Neural progenitor cell (in vitro differentiated cells): ENCODE data around the gene ZFPL1. TPM values are rescaled to one million over a fixed set of nuclear protein-coding genes. Genes with fewer than 3 reads are reported as not detected.
A peak's percentile ranks its signal among the peaks of the same experiment; 100 is the strongest.

ENCODE experiments used
- DNase-seq: peaks from one replicate; pipeline ENCODE4 v3.0.0-alpha.2; 2016; ENCODE audit warnings: low spot score
- H2AFZ ChIP-seq: fragments of 200-600 bp; sonication (generic); replicated peaks from 2 replicates; pipeline ENCODE4 v1.6.1; 2016; ENCODE audit warnings: antibody characterized with exemption
- H3F3A ChIP-seq: fragments of 200-600 bp; sonication (generic); 2 replicates; pipeline ENCODE4 v1.6.1; 2016; ENCODE audit warnings: antibody characterized with exemption, low read depth
- H3K27ac ChIP-seq: fragments of 200-600 bp; sonication (generic); 2 replicates; pipeline ENCODE4 v1.5.1; 2016; ENCODE audit warnings: mild to moderate bottlenecking
- H3K27me3 ChIP-seq: fragments of 200-600 bp; sonication (generic); 2 replicates; pipeline ENCODE4 v1.6.1; 2016; ENCODE audit warnings: mild to moderate bottlenecking, moderate library complexity
- H3K36me3 ChIP-seq: fragments of 200-600 bp; sonication (generic); 2 replicates; pipeline ENCODE4 v1.5.1; 2016
- H3K4me1 ChIP-seq: fragments of 200-600 bp; sonication (generic); 2 replicates; pipeline ENCODE4 v1.6.1; 2016; ENCODE audit warnings: mixed run types
- H3K4me2 ChIP-seq: fragments of 200-600 bp; sonication (generic); 2 replicates; pipeline ENCODE4 v1.6.1; 2016
- H3K4me3 ChIP-seq: fragments of 200-600 bp; sonication (generic); 2 replicates; pipeline ENCODE4 v1.5.1; 2016
- H3K79me2 ChIP-seq: fragments of 200-600 bp; sonication (generic); 2 replicates; pipeline ENCODE4 v1.6.1; 2016; ENCODE audit warnings: low read depth
- H3K9ac ChIP-seq: fragments of 200-600 bp; sonication (generic); 2 replicates; pipeline ENCODE4 v1.6.1; 2016
- H3K9me3 ChIP-seq: fragments of 200-600 bp; sonication (generic); 2 replicates; pipeline ENCODE4 v1.5.1; 2016; ENCODE audit warnings: low read depth
- H4K20me1 ChIP-seq: fragments of 200-600 bp; sonication (generic); 2 replicates; pipeline ENCODE4 v1.6.1; 2016; ENCODE audit warnings: low read depth
- H3K27ac Mint-ChIP-seq: 3 replicates; pipeline ENCODE4 v1.8.0; 2021; ENCODE audit warnings: mixed read lengths
- H3K27me3 Mint-ChIP-seq: 2 replicates; pipeline ENCODE4 v1.8.0; 2022; ENCODE audit warnings: low read depth, mild to moderate bottlenecking, inconsistent platforms, moderate library complexity, mixed read lengths; ENCODE audit not compliant: insufficient read depth
- H3K36me3 Mint-ChIP-seq: 3 replicates; pipeline ENCODE4 v1.8.0; 2021; ENCODE audit warnings: mixed read lengths
- H3K4me1 Mint-ChIP-seq: 3 replicates; pipeline ENCODE4 v1.8.0; 2021; ENCODE audit warnings: mixed read lengths
- H3K4me3 Mint-ChIP-seq: 3 replicates; pipeline ENCODE4 v1.8.0; 2021; ENCODE audit warnings: mild to moderate bottlenecking, moderate library complexity, mixed read lengths
- H3K9me3 Mint-ChIP-seq: 3 replicates; pipeline ENCODE4 v1.8.0; 2020; ENCODE audit warnings: mixed read lengths
- EZH2 ChIP-seq: fragments of 200-600 bp; sonication (generic); IDR thresholded peaks from 2 replicates; pipeline ENCODE4 v1.6.1; 2017; ENCODE audit warnings: antibody characterized with exemption, mild to moderate bottlenecking, moderate library complexity
- EZH2phosphoT487 ChIP-seq: fragments of 200-600 bp; sonication (generic); IDR thresholded peaks from 2 replicates; pipeline ENCODE4 v1.6.1; 2017; ENCODE audit warnings: antibody characterized with exemption
- total RNA-seq: library from RNA; depleted of rRNA; stranded (reverse); fragments of >200 nt; gene quantifications from 2 replicates; pipeline ENCODE4 v1.2.3, GENCODE V29; 2015; ENCODE audit warnings: low replicate concordance
- TF ChIP-seq, protein P1 (sequence below): fragments of 200-600 bp; sonication (generic); IDR thresholded peaks from 2 replicates; pipeline ENCODE4 v1.5.1; 2017; ENCODE audit warnings: antibody characterized with exemption, mild to moderate bottlenecking

The ZFPL1 gene
- total RNA-seq, 1 donor from 2014 or later = 12.6 TPM

DNA sequence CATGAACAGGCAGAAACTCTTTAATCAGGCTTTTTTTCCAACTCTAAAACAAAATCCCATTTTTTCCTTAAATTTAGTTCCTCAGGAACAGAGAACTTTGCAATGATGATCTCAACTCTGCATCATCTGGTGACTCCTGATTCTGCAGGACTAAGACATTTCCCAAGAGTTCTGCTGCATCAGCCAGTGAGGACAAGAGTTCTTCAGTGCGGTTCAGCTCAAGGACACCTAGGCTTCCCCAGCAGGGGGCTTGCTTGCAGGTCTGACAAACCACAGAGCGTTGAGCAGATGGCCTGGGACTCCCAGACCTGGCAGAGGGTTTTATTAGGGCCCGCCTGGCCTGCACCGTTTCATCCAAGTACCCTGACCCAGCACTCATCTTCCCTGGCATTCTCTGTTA is 6.6 kb upstream of the ZFPL1 start:
- peaks cover 17% of the 10 kb centered on the region for H3F3A ChIP-seq
- no peak overlapping the region for H3K27ac Mint-ChIP-seq
- H3K27me3 ChIP-seq = no peaks in the 10 kb centered on the region
- H3K36me3 ChIP-seq = peaks cover 5% of the 10 kb centered on the region
- peaks cover 45% of the 10 kb centered on the region for H3K79me2 ChIP-seq
- H3K9ac ChIP-seq = no peak overlapping the region
- peaks cover 16% of the 10 kb centered on the region for H4K20me1 ChIP-seq
- H3K4me1 Mint-ChIP-seq = peaks cover 17% of the 10 kb centered on the region
- no peaks in the 10 kb centered on the region for H3K9me3 Mint-ChIP-seq
- H3K36me3 Mint-ChIP-seq = peaks cover 34% of the 10 kb centered on the region
- H3K4me2 ChIP-seq = no peak overlapping the region
- peaks cover 2% of the 10 kb centered on the region for H3K27me3 Mint-ChIP-seq
- no peak for DNase-seq
- TF ChIP-seq, protein P1, sequence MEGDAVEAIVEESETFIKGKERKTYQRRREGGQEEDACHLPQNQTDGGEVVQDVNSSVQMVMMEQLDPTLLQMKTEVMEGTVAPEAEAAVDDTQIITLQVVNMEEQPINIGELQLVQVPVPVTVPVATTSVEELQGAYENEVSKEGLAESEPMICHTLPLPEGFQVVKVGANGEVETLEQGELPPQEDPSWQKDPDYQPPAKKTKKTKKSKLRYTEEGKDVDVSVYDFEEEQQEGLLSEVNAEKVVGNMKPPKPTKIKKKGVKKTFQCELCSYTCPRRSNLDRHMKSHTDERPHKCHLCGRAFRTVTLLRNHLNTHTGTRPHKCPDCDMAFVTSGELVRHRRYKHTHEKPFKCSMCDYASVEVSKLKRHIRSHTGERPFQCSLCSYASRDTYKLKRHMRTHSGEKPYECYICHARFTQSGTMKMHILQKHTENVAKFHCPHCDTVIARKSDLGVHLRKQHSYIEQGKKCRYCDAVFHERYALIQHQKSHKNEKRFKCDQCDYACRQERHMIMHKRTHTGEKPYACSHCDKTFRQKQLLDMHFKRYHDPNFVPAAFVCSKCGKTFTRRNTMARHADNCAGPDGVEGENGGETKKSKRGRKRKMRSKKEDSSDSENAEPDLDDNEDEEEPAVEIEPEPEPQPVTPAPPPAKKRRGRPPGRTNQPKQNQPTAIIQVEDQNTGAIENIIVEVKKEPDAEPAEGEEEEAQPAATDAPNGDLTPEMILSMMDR = no peak
- TF ChIP-seq EZH2phosphoT487 (no peak), EZH2 (no peak)
- H2AFZ ChIP-seq = no peak overlapping the region
- H3K4me1 ChIP-seq = peaks cover under 1% of the 10 kb centered on the region
- no peaks in the 10 kb centered on the region for H3K9me3 ChIP-seq
- H3K4me3 ChIP-seq = no peak overlapping the region
- no peak overlapping the region for H3K4me3 Mint-ChIP-seq
- H3K27ac ChIP-seq = no peak overlapping the region

DNA sequence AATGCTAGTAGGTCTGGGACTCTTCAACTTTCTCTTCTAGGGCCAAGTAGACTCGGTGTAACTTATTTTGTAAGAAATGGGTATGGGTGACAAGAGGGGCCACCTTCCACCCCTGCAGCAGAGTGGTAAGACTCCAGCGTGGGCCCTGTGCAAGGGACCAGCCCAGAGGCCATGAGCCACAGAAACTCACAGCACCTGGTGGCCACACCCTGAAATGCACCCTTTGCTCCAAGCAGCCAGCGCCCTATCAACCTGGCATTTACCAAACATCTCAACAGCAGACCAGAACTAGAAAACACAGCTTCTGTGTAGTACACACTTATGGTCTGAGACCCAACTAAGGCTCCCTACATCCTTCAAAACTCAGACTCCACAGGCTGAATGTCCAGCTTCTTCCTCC is 5.9 kb upstream of the ZFPL1 start:
- Histone ChIP-seq H3K79me2 (peaks cover 52% of the 10 kb centered on the region), H3K4me1 (peaks cover 8% of the 10 kb centered on the region), H3K27ac (no peak overlapping the region), H3K9me3 (no peaks in the 10 kb centered on the region), H3F3A (peaks cover 17% of the 10 kb centered on the region), H3K27me3 (no peaks in the 10 kb centered on the region), H3K36me3 (peaks cover 5% of the 10 kb centered on the region), H3K4me3 (no peak overlapping the region), H3K4me2 (no peak overlapping the region), H4K20me1 (peaks cover 16% of the 10 kb centered on the region), H2AFZ (no peak overlapping the region), H3K9ac (no peak overlapping the region)
- TF ChIP-seq, protein P1 = peak; percentile 67
- no peak for TF ChIP-seq EZH2phosphoT487
- H3K9me3 Mint-ChIP-seq = no peaks in the 10 kb centered on the region
- DNase-seq = peak; percentile 57
- H3K4me1 Mint-ChIP-seq = peaks cover 23% of the 10 kb centered on the region
- H3K27ac Mint-ChIP-seq = no peak overlapping the region
- peaks cover 2% of the 10 kb centered on the region for H3K27me3 Mint-ChIP-seq
- peaks cover 36% of the 10 kb centered on the region for H3K36me3 Mint-ChIP-seq
- H3K4me3 Mint-ChIP-seq = peak overlapping the region; percentile 18

DNA sequence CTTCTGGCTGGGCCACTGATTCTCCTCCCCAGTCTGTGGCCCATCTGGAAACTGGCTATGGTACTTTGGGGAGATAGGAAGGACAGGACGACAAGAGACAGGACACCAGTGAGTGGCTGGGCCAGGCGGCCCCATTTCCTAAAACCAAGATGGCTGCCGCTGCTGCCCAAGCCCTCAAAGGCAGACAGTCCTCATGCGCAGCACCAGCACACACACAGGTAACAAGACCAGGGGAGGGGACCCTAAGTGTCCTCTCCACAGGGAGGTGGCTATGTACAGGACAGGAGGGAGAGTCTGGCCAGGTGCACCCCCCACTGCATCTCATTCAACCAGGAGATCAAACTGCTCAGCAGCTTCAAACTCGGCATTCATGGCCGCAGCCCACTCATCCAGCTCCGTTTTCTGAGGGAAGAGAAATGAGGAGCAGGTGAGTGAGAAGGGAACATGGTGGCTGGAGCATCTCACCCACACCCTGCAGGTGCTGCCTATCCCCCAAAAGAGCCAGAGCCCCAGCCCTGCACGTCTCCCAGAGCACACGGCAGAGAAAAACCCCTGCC is 5.2 kb upstream of the ZFPL1 start:
- Histone ChIP-seq H3K36me3 (peaks cover 5% of the 10 kb centered on the region), H4K20me1 (peaks cover 16% of the 10 kb centered on the region), H3K4me2 (no peak overlapping the region), H3K9me3 (no peaks in the 10 kb centered on the region), H3K27me3 (no peaks in the 10 kb centered on the region), H3K4me3 (no peak overlapping the region), H3K27ac (no peak overlapping the region), H2AFZ (no peak overlapping the region), H3K4me1 (peaks cover 8% of the 10 kb centered on the region), H3K9ac (no peak overlapping the region), H3F3A (peaks cover 17% of the 10 kb centered on the region), H3K79me2 (peaks cover 59% of the 10 kb centered on the region)
- DNase-seq = no peak
- H3K9me3 Mint-ChIP-seq = no peaks in the 10 kb centered on the region
- peaks cover 2% of the 10 kb centered on the region for H3K27me3 Mint-ChIP-seq
- peaks cover 23% of the 10 kb centered on the region for H3K4me1 Mint-ChIP-seq
- TF ChIP-seq, protein P1 = no peak
- TF ChIP-seq EZH2phosphoT487 (no peak), EZH2 (no peak)
- H3K27ac Mint-ChIP-seq = no peak overlapping the region
- H3K4me3 Mint-ChIP-seq = no peak overlapping the region
- H3K36me3 Mint-ChIP-seq = peaks cover 36% of the 10 kb centered on the region
